ENCODE results near the gene POLR1B. TPM values are rescaled to one million over a fixed set of nuclear protein-coding genes. Genes with fewer than 3 reads are reported as not detected.

The POLR1B gene
- total and polyA plus RNA-seq, 2 of the 13 experiments (the other 11 are each of a cell fraction or from before 2014, with no cell fraction given), result 18.3 to 46.0 TPM

DNA sequence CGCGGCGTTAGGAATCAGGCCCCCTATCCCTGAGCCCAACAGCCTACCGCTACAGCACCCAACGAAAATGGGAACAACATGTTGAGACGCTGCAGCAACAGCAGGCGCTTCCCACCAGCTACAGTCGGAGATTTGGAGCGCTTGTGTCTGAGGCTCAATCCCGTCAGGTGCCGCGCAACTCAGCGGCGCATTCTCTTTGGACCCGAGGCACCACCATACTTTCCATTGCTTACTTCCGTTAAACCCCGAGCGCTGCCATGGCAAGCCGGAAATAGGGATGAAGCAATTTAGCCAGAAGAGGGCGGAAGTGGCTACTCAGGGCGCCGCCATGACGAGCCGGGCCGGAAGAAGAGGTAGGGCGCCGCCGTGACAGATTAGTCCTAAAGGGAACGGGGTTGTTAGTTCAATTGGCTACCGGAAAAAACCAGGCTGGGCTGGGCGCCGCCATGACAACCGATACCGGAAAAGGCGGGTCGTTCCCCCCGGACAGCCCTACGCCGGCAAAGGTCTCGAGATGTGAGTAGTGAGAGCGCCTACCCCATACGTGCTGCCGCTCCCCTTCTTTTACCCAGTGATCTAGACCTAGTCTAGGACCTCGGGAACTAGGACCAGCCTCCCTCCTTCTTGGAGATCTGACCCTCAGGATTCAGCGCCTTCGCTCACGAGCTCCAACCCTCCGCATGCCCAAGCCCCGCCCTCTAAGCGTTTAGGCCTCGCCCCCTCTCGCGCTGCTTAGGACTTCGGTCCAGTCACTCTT lies 42.0 kb downstream of the POLR1B start, which contains the start of gene CHCHD5 (continued):
- no peak for TF ChIP-seq RBAK (CRISPR knock-in tag; IDR thresholded peaks at IDR 0.05)
- TF ChIP-seq HNF4A (CRISPR knock-in tag; IDR thresholded peaks at IDR 0.05), result peak; percentile 65
- TF ChIP-seq, protein P1, sequence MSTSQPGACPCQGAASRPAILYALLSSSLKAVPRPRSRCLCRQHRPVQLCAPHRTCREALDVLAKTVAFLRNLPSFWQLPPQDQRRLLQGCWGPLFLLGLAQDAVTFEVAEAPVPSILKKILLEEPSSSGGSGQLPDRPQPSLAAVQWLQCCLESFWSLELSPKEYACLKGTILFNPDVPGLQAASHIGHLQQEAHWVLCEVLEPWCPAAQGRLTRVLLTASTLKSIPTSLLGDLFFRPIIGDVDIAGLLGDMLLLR (CRISPR knock-in tag; IDR thresholded peaks at IDR 0.05), result no peak; the same call in 1 of the 2 replicates
- TF ChIP-seq SIN3B (IDR thresholded peaks at IDR 0.05; ENCODE audit: low read length), result no peak
- TF ChIP-seq TP53 (CRISPR knock-in tag; conservative IDR thresholded peaks at IDR 0.05), result 0 out of 2 replicates have a peak, but pooled peaks have one; percentile 43
- no peak for TF ChIP-seq NFIB (CRISPR knock-in tag; IDR thresholded peaks at IDR 0.05; ENCODE audit: borderline replicate concordance)
- TF ChIP-seq ZNF441 (CRISPR knock-in tag; IDR thresholded peaks at IDR 0.05; ENCODE audit: borderline replicate concordance), result no peak; the same call in 1 of the 2 replicates
- no peak; the same call in 1 of the 2 replicates for TF ChIP-seq MEF2D (CRISPR knock-in tag; IDR thresholded peaks at IDR 0.05)
- no peak for TF ChIP-seq ZSCAN20 (CRISPR knock-in tag; IDR thresholded peaks at IDR 0.05; ENCODE audit: borderline replicate concordance)
- TF ChIP-seq TARDBP (CRISPR knock-in tag; IDR thresholded peaks at IDR 0.05), result peak; percentile 89
- TF ChIP-seq ZNF792 (CRISPR knock-in tag; IDR thresholded peaks at IDR 0.05), result peak; percentile 84; the same call in 1 of the 2 replicates
- TF ChIP-seq ZNF292 (CRISPR knock-in tag; IDR thresholded peaks at IDR 0.05; ENCODE audit: borderline replicate concordance, low read depth), result peak; percentile 48; the same call in 1 of the 2 replicates
- peak; percentile 92 for TF ChIP-seq ZFX (CRISPR knock-in tag; IDR thresholded peaks at IDR 0.05; ENCODE audit: low read depth)
- TF ChIP-seq SMAD1 (CRISPR knock-in tag; IDR thresholded peaks at IDR 0.05; ENCODE audit: borderline replicate concordance, low read depth), result peak; percentile 80; the same call in 1 of the 2 replicates
- TF ChIP-seq MTF1 (CRISPR knock-in tag; IDR thresholded peaks at IDR 0.05), result peak; percentile 53; the same call in 1 of the 2 replicates
- TF ChIP-seq MED1 (CRISPR knock-in tag; IDR thresholded peaks at IDR 0.05), result peak; percentile 71
- TF ChIP-seq THAP11 (CRISPR knock-in tag; IDR thresholded peaks at IDR 0.05), result peak; percentile 95
- peak; percentile 57; the same call in 1 of the 2 replicates for TF ChIP-seq ZFP36L2 (CRISPR knock-in tag; IDR thresholded peaks at IDR 0.05)
- TF ChIP-seq ZNF296 (CRISPR knock-in tag; conservative IDR thresholded peaks at IDR 0.05), result 0 out of 2 replicates have a peak, but pooled peaks have one; percentile 5
- TF ChIP-seq ZNF598 (CRISPR knock-in tag; IDR thresholded peaks at IDR 0.05; ENCODE audit: borderline replicate concordance), result peak; percentile 89; the same call in 1 of the 2 replicates
- peak; percentile 90 for TF ChIP-seq ZBTB7A (CRISPR knock-in tag; IDR thresholded peaks at IDR 0.05)
- TF ChIP-seq GFI1 (CRISPR knock-in tag; IDR thresholded peaks at IDR 0.05; ENCODE audit: borderline replicate concordance), result peak; percentile 41
- TF ChIP-seq HOXD1 (CRISPR knock-in tag; IDR thresholded peaks at IDR 0.05), result peak; percentile 79; the same call in 1 of the 2 replicates
- TF ChIP-seq PAX8 (CRISPR knock-in tag; IDR thresholded peaks at IDR 0.05; ENCODE audit: borderline replicate concordance), result no peak
- peak; percentile 67; the same call in 1 of the 2 replicates for TF ChIP-seq TGIF2 (CRISPR knock-in tag; IDR thresholded peaks at IDR 0.05)
- TF ChIP-seq PCBP2 (optimal IDR thresholded peaks at IDR 0.05; ENCODE audit: low read depth, low read length, poor library complexity, severe bottlenecking), result no peak
- TF ChIP-seq NFE2L1 (CRISPR knock-in tag; IDR thresholded peaks at IDR 0.05; ENCODE audit: borderline replicate concordance), result no peak
- TF ChIP-seq NCOA5 (CRISPR knock-in tag; IDR thresholded peaks at IDR 0.05), result no peak
- no peak for TF ChIP-seq ZBTB14 (CRISPR knock-in tag; IDR thresholded peaks at IDR 0.05)
- peak; percentile 96; the same call in 1 of the 2 replicates for TF ChIP-seq GTF3A (CRISPR knock-in tag; conservative IDR thresholded peaks at IDR 0.05)
- peak; percentile 94; the same call in 1 of the 2 replicates for TF ChIP-seq ZNF761 (CRISPR knock-in tag; conservative IDR thresholded peaks at IDR 0.05)
- TF ChIP-seq ONECUT2 (CRISPR knock-in tag; IDR thresholded peaks at IDR 0.05), result peak; percentile 6; the same call in 1 of the 2 replicates

Data from HepG2 (cell line).